CD14-positive monocyte (primary cell): ENCODE data around the gene B3GNT8. TPM values are rescaled to one million over a fixed set of nuclear protein-coding genes. Genes with fewer than 3 reads are reported as not detected.

Source experiments
- DNase-seq, 3 donors: peaks; one replicate each; pipeline ENCODE4 v3.0.0-alpha.2; 2011 to 2022
- H2AFZ ChIP-seq: 2 replicates; pipeline ENCODE4 v1.6.0; 2012; ENCODE audit warnings: mild to moderate bottlenecking, low read depth, low read length, inconsistent platforms; ENCODE audit not compliant: insufficient read depth, poor library complexity, severe bottlenecking
- H3K27ac ChIP-seq, 2 donors: 1 replicate in 1 of 2; 2 replicates in 1 of 2; pipeline ENCODE4 v1.5.1; 2012 to 2013; ENCODE audit warnings: low read length in 2 of 2, control low read depth in 1 of 2, inconsistent platforms in 1 of 2, low read depth in 1 of 2, mild to moderate bottlenecking in 1 of 2
- H3K27me3 ChIP-seq, 2 donors: one replicate each; pipeline versions ENCODE4 v1.6.0 to v1.6.1; 2011 to 2013; ENCODE audit warnings: low read length in 2 of 2; ENCODE audit not compliant: control insufficient read depth in 2 of 2, insufficient read depth in 2 of 2
- H3K36me3 ChIP-seq, 2 donors: replicated peaks in 1 of 2; 1 replicate in 1 of 2; 2 replicates in 1 of 2; pipeline versions ENCODE4 v1.5.1 to v1.6.1; 2012 to 2013; ENCODE audit warnings: low read length in 2 of 2, control low read depth in 1 of 2, inconsistent platforms in 1 of 2, mild to moderate bottlenecking in 1 of 2; ENCODE audit not compliant: insufficient read depth in 2 of 2, control insufficient read depth in 1 of 2
- H3K4me1 ChIP-seq, 2 donors: 1 replicate in 1 of 2; 2 replicates in 1 of 2; pipeline versions ENCODE4 v1.5.1 to v1.6.1; 2012 to 2013; ENCODE audit warnings: low read length in 2 of 2, control low read depth in 1 of 2, inconsistent platforms in 1 of 2, mild to moderate bottlenecking in 1 of 2, moderate library complexity in 1 of 2; ENCODE audit not compliant: insufficient read depth in 2 of 2, control insufficient read depth in 1 of 2
- H3K4me2 ChIP-seq: replicated peaks from 2 replicates; pipeline ENCODE3; 2012; ENCODE audit warnings: low read length, moderate library complexity, mild to moderate bottlenecking; ENCODE audit not compliant: poor library complexity, severe bottlenecking; ENCODE audit errors: extremely low read depth
- H3K4me3 ChIP-seq, 3 experiments: fragments of 200-600 bp in 1 of 3; sonication (generic) in 1 of 3; replicated peaks in 1 of 3; 1 replicate in 2 of 3; 2 replicates in 1 of 3; pipeline ENCODE4 v1.5.1; 2011 to 2013; ENCODE audit warnings: low read length in 3 of 3, mild to moderate bottlenecking in 3 of 3, control low read depth in 2 of 3, low read depth in 2 of 3, inconsistent platforms in 1 of 3, moderate library complexity in 1 of 3
- H3K79me2 ChIP-seq: 2 replicates; pipeline ENCODE4 v1.6.0; 2012; ENCODE audit warnings: mild to moderate bottlenecking, control low read depth, inconsistent platforms, low read length, moderate library complexity; ENCODE audit not compliant: insufficient read depth
- H3K9ac ChIP-seq: 2 replicates; pipeline ENCODE4 v1.6.0; 2017; ENCODE audit warnings: low read length, mild to moderate bottlenecking; ENCODE audit not compliant: insufficient read depth, poor library complexity, severe bottlenecking
- H3K9me3 ChIP-seq, 2 donors: replicated peaks in 1 of 2; 1 replicate in 1 of 2; 2 replicates in 1 of 2; pipeline versions ENCODE4 v1.5.1 to v1.6.1; 2012 to 2013; ENCODE audit warnings: low read length in 2 of 2, control low read depth in 1 of 2; ENCODE audit not compliant: control insufficient read depth in 1 of 2, insufficient read depth in 1 of 2
- H4K20me1 ChIP-seq: 2 replicates; pipeline ENCODE4 v1.6.0; 2012; ENCODE audit warnings: mild to moderate bottlenecking, low read length, control low read depth, moderate library complexity; ENCODE audit not compliant: insufficient read depth
- H3K27ac Mint-ChIP-seq, 7 donors: one replicate each; pipeline ENCODE4 v1.8.0; 2020; ENCODE audit warnings: mild to moderate bottlenecking in 7 of 7, mixed read lengths in 7 of 7, moderate library complexity in 6 of 7, inconsistent platforms in 2 of 7
- H3K27me3 Mint-ChIP-seq, 3 donors: one replicate each; pipeline ENCODE4 v1.8.0; 2021 to 2022; ENCODE audit warnings: low read depth in 3 of 3, mild to moderate bottlenecking in 3 of 3, mixed read lengths in 3 of 3, moderate library complexity in 3 of 3, inconsistent platforms in 1 of 3
- H3K36me3 Mint-ChIP-seq, 2 donors: one replicate each; pipeline ENCODE4 v1.8.0; 2020; ENCODE audit warnings: mixed read lengths in 2 of 2, inconsistent platforms in 1 of 2, mild to moderate bottlenecking in 1 of 2
- H3K4me1 Mint-ChIP-seq: one replicate; pipeline ENCODE4 v1.8.0; 2020; ENCODE audit warnings: mild to moderate bottlenecking, mixed read lengths
- H3K4me3 Mint-ChIP-seq, 2 donors: one replicate each; pipeline ENCODE4 v1.8.0; 2020; ENCODE audit warnings: mild to moderate bottlenecking in 2 of 2, mixed read lengths in 2 of 2, moderate library complexity in 1 of 2
- H3K9me3 Mint-ChIP-seq, 7 donors: one replicate each; pipeline ENCODE4 v1.8.0; 2020 to 2022; ENCODE audit warnings: mixed read lengths in 7 of 7, mild to moderate bottlenecking in 6 of 7, moderate library complexity in 6 of 7, inconsistent platforms in 2 of 7
- CTCF ChIP-seq: fragments of 200-600 bp; IDR thresholded peaks from one replicate; pipeline ENCODE4 v1.8.0; 2022; ENCODE audit warnings: antibody characterized with exemption, mild to moderate bottlenecking
- WGBS: methylation state at CpG from one replicate; pipeline ENCODE4 v1.1.5; 2013; ENCODE audit warnings: missing lambda C conversion rate; ENCODE audit not compliant: insufficient coverage; 5-methylcytosine and 5-hydroxymethylcytosine counted together
- intact Hi-C, 2 donors: fragments of 100-400 bp; cut with micrococcal nuclease; formaldehyde crosslinking; loops; one replicate each; pipeline versions ENCODE4 v1.15.0 to v1.15.1; 2023
- polyA plus RNA-seq, 3 donors: library from polyadenylated mRNA; depleted of rRNA in 1 of 3; unstranded in 2 of 3; stranded (reverse) in 1 of 3; fragments of 300-500 nt in 2 of 3; fragments of >200 nt in 1 of 3; fragmentation: Illumina TruSeq in 2 of 3; gene quantifications; 1 replicate in 2 of 3; 2 replicates in 1 of 3; pipeline ENCODE4 v1.2.3, GENCODE V29; 2012 to 2021

Gene B3GNT8
- polyA plus RNA-seq, 3 donors: 2.9 to 18.9 (median 17.4) TPM

GRCh38 chr19:41402010-41402409 lies 25.2 kb downstream of the B3GNT8 start:
- no peak for TF ChIP-seq CTCF
- WGBS: no CpG with 5 or more reads among the region's 3 CpGs
- Histone ChIP-seq H3K27ac (no peak overlapping the region), H3K4me3 (no peak overlapping the region), H3K27me3 (no peaks in the 10 kb centered on the region), H3K9ac (no peak overlapping the region), H2AFZ (no peak overlapping the region), H3K79me2 (peaks cover 84% of the 10 kb centered on the region), H3K36me3 (peaks cover 11 to 26% of the 10 kb centered on the region in 2 donors), H3K4me2 (no peak overlapping the region), H3K9me3 (no peaks in the 10 kb centered on the region), H3K4me1 (peaks cover 35 to 36% of the 10 kb centered on the region in 2 donors), H4K20me1 (peaks cover 7% of the 10 kb centered on the region)
- peaks cover 16 to 34% of the 10 kb centered on the region in 2 donors for H3K36me3 Mint-ChIP-seq
- no peaks in the 10 kb centered on the region for H3K9me3 Mint-ChIP-seq
- intact Hi-C loops: no loop called here
- H3K27me3 Mint-ChIP-seq: no peaks in the 10 kb centered on the region
- H3K27ac Mint-ChIP-seq: peak overlapping the region in 1 of 7 donors; percentile 26
- peaks cover 44% of the 10 kb centered on the region for H3K4me1 Mint-ChIP-seq
- H3K4me3 Mint-ChIP-seq: no peak overlapping the region
- DNase-seq: no peak

GRCh38 chr19:41401483-41401882 lies 25.7 kb downstream of the B3GNT8 start:
- Mint-ChIP-seq H3K4me3 (no peak overlapping the region), H3K27ac (peak overlapping the region in 3 of 7 donors; percentile 9 to 79 (median 59)), H3K4me1 (peaks cover 40% of the 10 kb centered on the region), H3K36me3 (peaks cover 15 to 34% of the 10 kb centered on the region in 2 donors), H3K27me3 (no peaks in the 10 kb centered on the region), H3K9me3 (no peaks in the 10 kb centered on the region)
- H3K9ac ChIP-seq: no peak overlapping the region
- H3K27me3 ChIP-seq: no peaks in the 10 kb centered on the region
- H3K4me1 ChIP-seq: peaks cover 32 to 34% of the 10 kb centered on the region in 2 donors
- no peak for DNase-seq
- peaks cover 88% of the 10 kb centered on the region for H3K79me2 ChIP-seq
- no peak overlapping the region for H3K4me3 ChIP-seq
- H3K9me3 ChIP-seq: no peaks in the 10 kb centered on the region
- intact Hi-C loops: no loop called here
- H4K20me1 ChIP-seq: peaks cover 7% of the 10 kb centered on the region
- H3K4me2 ChIP-seq: no peak overlapping the region
- H2AFZ ChIP-seq: no peak overlapping the region
- WGBS: no CpG with 5 or more reads among the region's 4 CpGs
- peak overlapping the region in 1 of 2 donors; percentile 11 for H3K27ac ChIP-seq
- peaks cover 11 to 26% of the 10 kb centered on the region in 2 donors for H3K36me3 ChIP-seq
- TF ChIP-seq CTCF: no peak
